Stimulated activated naive B cell treated with anti-CD40 and anti-IgM and Interleukin-4, amounts not matched to agents 10 μg/mL and 1 μg/mL and 100 μg/mL, for 72 hours (primary cell): ENCODE results near the gene TEKT3.
A peak's percentile ranks its signal among the peaks of the same experiment; 100 is the strongest.

Source experiments
- ATAC-seq, 2 donors: fragments of 150-1000 bp; cut with Tn5 transposase; replicated peaks; 2 replicates each; pipeline ENCODE4 v1.10.0; 2021; ENCODE audit warnings: moderate library complexity in 1 of 2
- DNase-seq: peaks from one replicate; pipeline ENCODE4 v3.0.0; 2021
- H3K27ac Mint-ChIP-seq: one replicate; pipeline ENCODE4 v1.8.0; 2022; ENCODE audit warnings: mild to moderate bottlenecking, mixed read lengths
- H3K27me3 Mint-ChIP-seq, 2 donors: one replicate each; pipeline ENCODE4 v1.8.0; 2022; ENCODE audit warnings: mixed read lengths in 2 of 2
- H3K36me3 Mint-ChIP-seq, 2 donors: one replicate each; pipeline ENCODE4 v1.8.0; 2022; ENCODE audit warnings: mixed read lengths in 2 of 2, mild to moderate bottlenecking in 1 of 2
- H3K4me1 Mint-ChIP-seq, 2 donors: one replicate each; pipeline ENCODE4 v1.8.0; 2022; ENCODE audit warnings: mixed read lengths in 2 of 2, mild to moderate bottlenecking in 1 of 2
- H3K4me3 Mint-ChIP-seq, 2 donors: one replicate each; pipeline ENCODE4 v1.8.0; 2022; ENCODE audit warnings: mild to moderate bottlenecking in 2 of 2, mixed read lengths in 2 of 2, moderate library complexity in 1 of 2
- H3K9me3 Mint-ChIP-seq, 2 donors: one replicate each; pipeline ENCODE4 v1.8.0; 2022; ENCODE audit warnings: mixed read lengths in 2 of 2, mild to moderate bottlenecking in 1 of 2

Gene TEKT3

GRCh38 chr17:15261802-15262290 lies 79.6 kb downstream of the TEKT3 start:
- Mint-ChIP-seq H3K27ac (no peak overlapping the region), H3K4me1 (peaks cover 7 to 33% of the 10 kb centered on the region in 2 donors), H3K4me3 (peak overlapping the region in 1 of 2 donors; percentile 65), H3K9me3 (no peaks in the 10 kb centered on the region), H3K36me3 (no peaks in the 10 kb centered on the region), H3K27me3 (peaks cover 72 to 83% of the 10 kb centered on the region in 2 donors)
- no peak for ATAC-seq
- no peak for DNase-seq

GRCh38 chr17:15261258-15261801 lies 80.1 kb downstream of the TEKT3 start:
- Mint-ChIP-seq H3K9me3 (no peaks in the 10 kb centered on the region), H3K4me1 (peaks cover 7 to 35% of the 10 kb centered on the region in 2 donors), H3K36me3 (no peaks in the 10 kb centered on the region), H3K27ac (peak overlapping the region; percentile 42), H3K27me3 (peaks cover 71 to 83% of the 10 kb centered on the region in 2 donors), H3K4me3 (peak overlapping the region; percentile 72 to 89)
- DNase-seq: no peak
- peak; percentile 30 to 35 for ATAC-seq

- Mint-ChIP-seq H3K9me3 (no peaks in the 10 kb centered on the region), H3K27ac (no peak overlapping the region), H3K36me3 (no peaks in the 10 kb centered on the region), H3K4me3 (peak overlapping the region; percentile 83 to 89), H3K4me1 (peaks cover 7 to 35% of the 10 kb centered on the region in 2 donors), H3K27me3 (peaks cover 71 to 81% of the 10 kb centered on the region in 2 donors)
- ATAC-seq: peak; percentile 85 to 88
- peak; percentile 57 for DNase-seq
Measured at GRCh38 chr17:15260376-15261257, 80.8 kb downstream of the TEKT3 start.

- Mint-ChIP-seq H3K4me3 (no peak overlapping the region), H3K9me3 (no peaks in the 10 kb centered on the region), H3K27ac (no peak overlapping the region), H3K36me3 (no peaks in the 10 kb centered on the region), H3K4me1 (peaks cover 7 to 35% of the 10 kb centered on the region in 2 donors), H3K27me3 (peaks cover 70 to 80% of the 10 kb centered on the region in 2 donors)
- ATAC-seq (no peak), DNase-seq (no peak)
Measured at GRCh38 chr17:15257796-15258512, 83.4 kb downstream of the TEKT3 start.

- ATAC-seq (peak; percentile 49 to 63), DNase-seq (peak; percentile 41)
- Mint-ChIP-seq H3K36me3 (no peaks in the 10 kb centered on the region), H3K27ac (no peak overlapping the region), H3K9me3 (no peaks in the 10 kb centered on the region), H3K4me1 (peaks cover 6 to 33% of the 10 kb centered on the region in 2 donors), H3K27me3 (peaks cover 66 to 74% of the 10 kb centered on the region in 2 donors), H3K4me3 (peak overlapping the region in 1 of 2 donors; percentile 26)
Measured at GRCh38 chr17:15257258-15257788, 84.1 kb downstream of the TEKT3 start.

GRCh38 chr17:15256689-15257088 lies 84.7 kb downstream of the TEKT3 start:
- Mint-ChIP-seq H3K4me3 (no peak overlapping the region), H3K27ac (no peak overlapping the region), H3K27me3 (peaks cover 61 to 67% of the 10 kb centered on the region in 2 donors), H3K36me3 (no peaks in the 10 kb centered on the region), H3K4me1 (peaks cover 3 to 27% of the 10 kb centered on the region in 2 donors), H3K9me3 (no peaks in the 10 kb centered on the region)
- ATAC-seq (no peak), DNase-seq (no peak)

- Mint-ChIP-seq H3K27ac (no peak overlapping the region), H3K36me3 (no peaks in the 10 kb centered on the region), H3K4me3 (no peak overlapping the region), H3K9me3 (no peaks in the 10 kb centered on the region), H3K27me3 (peaks cover 53 to 59% of the 10 kb centered on the region in 2 donors), H3K4me1 (peaks cover 3 to 18% of the 10 kb centered on the region in 2 donors)
- ATAC-seq (no peak), DNase-seq (no peak)
Measured at GRCh38 chr17:15255713-15256454, 85.5 kb downstream of the TEKT3 start.
